Gastrocnemius medialis (tissue), 4 donors: ENCODE results near the gene MAST4. TPM values are rescaled to one million over a fixed set of nuclear protein-coding genes. Genes with fewer than 3 reads are reported as not detected.

Experiments used
- ATAC-seq, 2 donors: fragments of 150-250 bp; one replicate each; pipeline ENCODE4 v1.9.1; 2016
- DNase-seq, 2 donors: peaks; one replicate each; pipeline ENCODE4 v3.0.0-alpha.2; 2019
- H3K27ac ChIP-seq, 4 donors: fragments of 200-600 bp; sonication (generic); 1 replicate in 1 of 4; 2 replicates in 3 of 4; pipeline ENCODE4 v1.5.1; 2016 to 2018; ENCODE audit warnings: mild to moderate bottlenecking in 2 of 4, moderate library complexity in 1 of 4
- H3K27me3 ChIP-seq, 3 donors: fragments of 200-600 bp; sonication (generic) in 2 of 3; 1 replicate in 1 of 3; 2 replicates in 2 of 3; pipeline versions ENCODE4 v1.5.1 to v1.6.0; 2016 to 2019; ENCODE audit warnings: mild to moderate bottlenecking in 1 of 3, moderate library complexity in 1 of 3
- H3K36me3 ChIP-seq, 2 donors: fragments of 200-600 bp; sonication (generic) in 1 of 2; one replicate each; pipeline ENCODE4 v1.5.1; 2017 to 2018
- H3K4me1 ChIP-seq, 2 donors: fragments of 200-600 bp; sonication (generic) in 1 of 2; one replicate each; pipeline ENCODE4 v1.5.1; 2016 to 2017; ENCODE audit warnings: mild to moderate bottlenecking in 2 of 2
- H3K4me3 ChIP-seq, 4 donors: fragments of 200-600 bp; sonication (generic) in 3 of 4; 1 replicate in 1 of 4; 2 replicates in 3 of 4; pipeline ENCODE4 v1.5.1; 2016 to 2019; ENCODE audit warnings: mild to moderate bottlenecking in 2 of 4
- H3K9me3 ChIP-seq, 3 donors: fragments of 200-600 bp; sonication (generic) in 2 of 3; 1 replicate in 1 of 3; 2 replicates in 2 of 3; pipeline ENCODE4 v1.5.1; 2016 to 2019
- POLR2A ChIP-seq, 2 donors: fragments of 450-650 bp; IDR thresholded peaks; one replicate each; pipeline ENCODE4 v1.6.1; 2017; ENCODE audit warnings: antibody characterized with exemption in 2 of 2, mild to moderate bottlenecking in 2 of 2, moderate library complexity in 2 of 2
- in situ Hi-C, 4 donors: fragments of 200-750 bp; cut with MboI; loops; one replicate each; pipeline versions ENCODE4 v1.15.0 to v1.8.0; 2017; ENCODE audit warnings: low sequenced_read_pairs in 4 of 4
- intact Hi-C: fragments of 100-400 bp; cut with DNase I; formaldehyde crosslinking; loops from one replicate; pipeline ENCODE4 v1.15.1; 2023; ENCODE audit warnings: low total_unique reads
- total RNA-seq, 4 donors: library from RNA; depleted of rRNA; stranded (reverse); fragments of >200 nt; gene quantifications; one replicate each; pipeline versions ENCODE4 v1.1.0 to v1.2.3, GENCODE V29; 2016
- TF ChIP-seq, protein P1 (sequence below), 5 experiments: fragments of 450-650 bp in 3 of 5; fragments of 200-600 bp in 2 of 5; sonication (generic) in 2 of 5; IDR thresholded peaks in 4 of 5; conservative IDR thresholded peaks in 1 of 5; 1 replicate in 4 of 5; 2 replicates in 1 of 5; pipeline ENCODE4 v1.5.1; 2016 to 2019; ENCODE audit warnings: antibody characterized with exemption in 5 of 5, mild to moderate bottlenecking in 3 of 5, moderate library complexity in 3 of 5

MAST4 gene
- total RNA-seq, 4 donors from 2014 or later, result 24.1 to 42.0 (median 38.5) TPM

DNA sequence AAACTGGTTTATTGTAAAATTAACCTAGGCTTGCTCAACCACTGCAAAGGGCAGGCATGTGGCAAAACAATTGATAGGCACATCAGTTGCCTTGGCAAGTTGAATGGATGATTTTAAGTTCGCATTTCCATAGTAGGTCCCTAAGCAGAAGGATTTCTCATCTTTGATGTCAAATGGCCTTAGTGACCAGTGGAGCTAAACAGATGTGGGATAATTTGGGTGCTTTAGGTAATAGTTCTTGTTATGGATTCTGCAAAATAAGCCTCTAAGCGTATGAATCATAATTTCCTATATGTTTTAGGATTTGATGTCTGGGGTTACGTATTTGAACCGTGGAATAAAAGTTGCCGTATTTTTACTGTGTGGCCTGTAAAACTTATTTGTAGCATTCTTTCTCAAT lies 418.0 kb downstream of the MAST4 start:
- intact Hi-C loops, result loop anchor here (10.0 kb wide), 1 partner anchor 661 kb away; no protein-coding TSS in a partner anchor
- H3K27ac ChIP-seq, result peak overlapping the region; percentile 83 to 94 (median 90)
- H3K36me3 ChIP-seq, result no peaks in the 10 kb centered on the region
- no peaks in the 10 kb centered on the region for H3K27me3 ChIP-seq
- TF ChIP-seq, protein P1, sequence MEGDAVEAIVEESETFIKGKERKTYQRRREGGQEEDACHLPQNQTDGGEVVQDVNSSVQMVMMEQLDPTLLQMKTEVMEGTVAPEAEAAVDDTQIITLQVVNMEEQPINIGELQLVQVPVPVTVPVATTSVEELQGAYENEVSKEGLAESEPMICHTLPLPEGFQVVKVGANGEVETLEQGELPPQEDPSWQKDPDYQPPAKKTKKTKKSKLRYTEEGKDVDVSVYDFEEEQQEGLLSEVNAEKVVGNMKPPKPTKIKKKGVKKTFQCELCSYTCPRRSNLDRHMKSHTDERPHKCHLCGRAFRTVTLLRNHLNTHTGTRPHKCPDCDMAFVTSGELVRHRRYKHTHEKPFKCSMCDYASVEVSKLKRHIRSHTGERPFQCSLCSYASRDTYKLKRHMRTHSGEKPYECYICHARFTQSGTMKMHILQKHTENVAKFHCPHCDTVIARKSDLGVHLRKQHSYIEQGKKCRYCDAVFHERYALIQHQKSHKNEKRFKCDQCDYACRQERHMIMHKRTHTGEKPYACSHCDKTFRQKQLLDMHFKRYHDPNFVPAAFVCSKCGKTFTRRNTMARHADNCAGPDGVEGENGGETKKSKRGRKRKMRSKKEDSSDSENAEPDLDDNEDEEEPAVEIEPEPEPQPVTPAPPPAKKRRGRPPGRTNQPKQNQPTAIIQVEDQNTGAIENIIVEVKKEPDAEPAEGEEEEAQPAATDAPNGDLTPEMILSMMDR (IDR thresholded peaks at IDR 0.05 in 4 of 5, conservative IDR thresholded peaks at IDR 0.05 in 1 of 5), result no peak
- H3K9me3 ChIP-seq, result no peaks in the 10 kb centered on the region
- in situ Hi-C loops, result no loop called here
- DNase-seq (no peak), ATAC-seq (no peak)
- H3K4me1 ChIP-seq, result peaks cover 52 to 68% of the 10 kb centered on the region in 2 donors
- no peak overlapping the region for H3K4me3 ChIP-seq

DNA sequence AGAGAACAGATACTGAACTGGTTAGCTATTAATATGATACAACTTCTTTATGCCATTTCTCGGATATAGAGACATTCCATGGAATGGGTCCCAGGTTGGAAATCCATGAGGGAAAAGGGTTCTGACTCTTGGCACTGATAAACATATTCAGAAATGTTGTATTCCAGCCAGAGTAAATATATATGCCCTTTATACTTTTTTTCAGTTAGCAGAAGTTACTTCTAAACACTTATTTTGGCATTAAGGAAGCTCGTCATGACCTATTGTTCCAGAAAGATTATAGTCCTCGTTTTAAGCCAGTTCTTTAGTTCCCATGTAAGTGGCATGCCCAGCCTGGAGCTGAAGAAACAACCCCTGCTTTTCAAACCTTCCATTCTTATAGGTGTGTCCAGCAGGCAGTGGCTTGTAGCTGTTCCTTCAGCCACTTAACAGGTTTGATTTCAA lies 418.8 kb downstream of the MAST4 start:
- Histone ChIP-seq H3K4me3 (peak overlapping the region; percentile 38 to 66 (median 52)), H3K4me1 (peaks cover 52 to 64% of the 10 kb centered on the region in 2 donors), H3K27me3 (no peaks in the 10 kb centered on the region), H3K9me3 (no peaks in the 10 kb centered on the region), H3K27ac (peak overlapping the region; percentile 83 to 94 (median 90)), H3K36me3 (no peaks in the 10 kb centered on the region)
- no peak for ATAC-seq
- intact Hi-C loops (loop anchor here (10.0 kb wide), 1 partner anchor 660 kb away; no protein-coding TSS in a partner anchor), in situ Hi-C loops (no loop called here)
- TF ChIP-seq, protein P1 (IDR thresholded peaks at IDR 0.05 in 4 of 5, conservative IDR thresholded peaks at IDR 0.05 in 1 of 5), result no peak
- peak; percentile 34 to 68 for TF ChIP-seq POLR2A (IDR thresholded peaks at IDR 0.05)
- DNase-seq, result no peak

DNA sequence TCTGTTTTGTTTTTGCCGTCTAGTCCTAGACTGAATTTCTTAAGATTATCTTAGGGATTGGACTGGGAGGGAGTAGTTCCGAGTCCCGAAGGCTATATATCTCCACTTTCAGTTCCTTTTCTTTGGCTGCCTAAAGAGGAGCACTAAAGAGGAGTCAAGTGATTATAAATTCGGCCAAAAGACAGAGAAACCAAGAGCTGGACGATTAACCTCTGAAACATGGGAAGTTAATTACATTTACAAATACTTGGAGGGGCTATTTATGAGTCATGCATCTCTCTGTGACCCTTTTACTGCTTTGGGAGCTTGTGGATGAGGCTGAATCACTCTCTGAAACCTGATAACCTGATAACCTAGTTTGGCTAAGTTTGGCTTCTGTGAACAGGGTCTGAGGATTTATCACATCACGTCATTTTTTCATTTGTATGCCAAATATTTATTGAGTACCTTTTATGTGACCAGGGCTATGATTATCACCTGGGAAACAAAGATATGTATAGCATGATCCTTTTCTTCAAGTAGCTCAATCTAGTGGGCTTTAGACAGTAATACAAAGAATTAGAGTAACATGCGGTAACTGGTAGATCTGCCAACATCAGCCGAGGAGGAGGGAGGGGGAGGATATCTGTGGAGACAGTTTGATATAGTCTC lies 419.5 kb downstream of the MAST4 start:
- Histone ChIP-seq H3K9me3 (no peaks in the 10 kb centered on the region), H3K4me3 (peak overlapping the region; percentile 38 to 66 (median 52)), H3K36me3 (no peaks in the 10 kb centered on the region), H3K27ac (peak overlapping the region; percentile 83 to 94 (median 90)), H3K4me1 (peaks cover 55 to 62% of the 10 kb centered on the region in 2 donors), H3K27me3 (no peaks in the 10 kb centered on the region)
- TF ChIP-seq, protein P1 (IDR thresholded peaks at IDR 0.05 in 4 of 5, conservative IDR thresholded peaks at IDR 0.05 in 1 of 5), result no peak
- TF ChIP-seq POLR2A (IDR thresholded peaks at IDR 0.05), result no peak
- intact Hi-C loops, result loop anchor here (10.0 kb wide), 1 partner anchor 659 kb away; no protein-coding TSS in a partner anchor
- peak; percentile 50 to 59 for ATAC-seq
- in situ Hi-C loops, result no loop called here
- DNase-seq, result no peak

DNA sequence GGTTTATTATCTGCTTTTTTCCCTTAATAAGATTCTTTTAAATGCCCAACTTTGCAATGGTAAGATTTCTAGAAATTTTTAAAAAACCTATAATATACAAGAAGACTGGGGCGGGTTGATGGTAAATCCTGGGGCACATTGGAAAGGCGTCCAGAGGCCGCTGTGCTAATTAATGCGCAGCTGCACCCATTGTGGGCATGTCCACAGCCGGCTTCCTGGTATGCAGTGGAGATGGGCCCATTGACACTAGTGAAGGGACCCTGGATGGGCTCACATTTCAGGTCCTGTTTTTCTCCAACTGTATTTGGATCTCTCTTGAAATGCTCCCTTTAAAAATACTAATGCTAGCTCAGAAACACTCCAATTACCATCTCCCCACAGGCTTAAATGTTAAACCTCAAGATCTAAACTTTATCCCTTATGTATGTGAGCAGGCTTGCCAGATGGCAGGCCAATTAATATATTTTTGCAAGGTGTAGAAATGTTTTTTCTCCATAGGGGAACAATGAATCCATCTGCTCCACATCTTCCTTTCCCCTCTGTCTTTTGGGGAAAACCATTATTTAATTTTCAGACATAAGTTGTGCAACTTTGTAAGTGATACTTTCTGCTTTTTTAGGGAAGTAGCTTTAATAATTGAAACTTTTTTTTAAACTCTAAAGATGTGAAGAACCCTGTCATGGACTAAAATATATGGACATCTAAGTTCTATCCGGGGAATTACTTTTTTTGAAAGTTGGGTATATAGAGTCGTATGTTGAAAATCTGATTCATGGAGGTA lies 423.1 kb downstream of the MAST4 start:
- Histone ChIP-seq H3K36me3 (no peaks in the 10 kb centered on the region), H3K9me3 (no peaks in the 10 kb centered on the region), H3K4me3 (no peak overlapping the region), H3K27ac (peak overlapping the region in 2 of 4 donors; percentile 12 to 28), H3K4me1 (peaks cover 35 to 48% of the 10 kb centered on the region in 2 donors), H3K27me3 (no peaks in the 10 kb centered on the region)
- in situ Hi-C loops, result no loop called here
- ATAC-seq (no peak), DNase-seq (no peak)
- intact Hi-C loops, result loop anchor here (10.0 kb wide), 1 partner anchor 656 kb away; no protein-coding TSS in a partner anchor
- TF ChIP-seq POLR2A (IDR thresholded peaks at IDR 0.05), result no peak
- TF ChIP-seq, protein P1 (IDR thresholded peaks at IDR 0.05 in 4 of 5, conservative IDR thresholded peaks at IDR 0.05 in 1 of 5), result no peak
